ENCODE results near the gene DNAH5.

GRCh38 chr5:13860146-13860545, 84.3 kb downstream of the DNAH5 start:
- TF ChIP-seq CTCF (IDR thresholded peaks at IDR 0.05) (no peak), POLR2A (IDR thresholded peaks at IDR 0.05) (no peak)

All from lower leg skin (tissue), 3 donors.